Retinal pigment epithelial cell (primary cell): ENCODE measurements around the gene TBC1D25.

Experiments
- DNase-seq: peaks from one replicate; pipeline ENCODE4 v3.0.0-alpha.2; 2010; ENCODE audit warnings: low read depth
- H3K4me3 ChIP-seq: 2 replicates; pipeline ENCODE4 v1.5.1; 2011; ENCODE audit warnings: mild to moderate bottlenecking, low read length, control low read depth, moderate library complexity
- CTCF ChIP-seq: conservative IDR thresholded peaks from 2 replicates; pipeline ENCODE4 v1.5.1; 2011; ENCODE audit warnings: low read depth, low read length, control low read depth, inconsistent platforms

Gene TBC1D25

GRCh38 chrX:48509619-48510018 lies 29.9 kb upstream of the TBC1D25 start:
- peak overlapping the region; percentile 71 for H3K4me3 ChIP-seq
- no peak for TF ChIP-seq CTCF
- no peak for DNase-seq

DNA sequence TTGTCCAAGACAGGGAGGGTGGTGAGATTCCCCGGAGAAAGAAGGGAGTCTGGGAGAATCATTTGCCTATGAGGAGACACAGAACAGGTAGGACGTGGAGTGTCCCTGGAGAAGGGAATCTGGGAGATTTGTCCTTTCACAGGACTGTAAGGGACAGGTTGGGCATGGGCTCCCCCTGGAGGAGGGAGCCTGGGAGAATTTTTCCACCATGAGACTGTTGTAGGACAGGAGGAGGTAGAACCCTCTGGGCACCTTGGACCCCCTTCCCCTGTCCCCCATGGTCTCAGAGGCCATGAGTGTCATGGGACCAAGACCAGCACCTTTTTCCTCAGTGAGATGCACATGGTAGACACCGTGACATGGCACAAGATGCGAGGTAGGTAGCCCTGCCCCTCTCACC lies 28.0 kb upstream of the TBC1D25 start:
- peak; percentile 59 for TF ChIP-seq CTCF
- H3K4me3 ChIP-seq = no peak overlapping the region
- no peak for DNase-seq

DNA sequence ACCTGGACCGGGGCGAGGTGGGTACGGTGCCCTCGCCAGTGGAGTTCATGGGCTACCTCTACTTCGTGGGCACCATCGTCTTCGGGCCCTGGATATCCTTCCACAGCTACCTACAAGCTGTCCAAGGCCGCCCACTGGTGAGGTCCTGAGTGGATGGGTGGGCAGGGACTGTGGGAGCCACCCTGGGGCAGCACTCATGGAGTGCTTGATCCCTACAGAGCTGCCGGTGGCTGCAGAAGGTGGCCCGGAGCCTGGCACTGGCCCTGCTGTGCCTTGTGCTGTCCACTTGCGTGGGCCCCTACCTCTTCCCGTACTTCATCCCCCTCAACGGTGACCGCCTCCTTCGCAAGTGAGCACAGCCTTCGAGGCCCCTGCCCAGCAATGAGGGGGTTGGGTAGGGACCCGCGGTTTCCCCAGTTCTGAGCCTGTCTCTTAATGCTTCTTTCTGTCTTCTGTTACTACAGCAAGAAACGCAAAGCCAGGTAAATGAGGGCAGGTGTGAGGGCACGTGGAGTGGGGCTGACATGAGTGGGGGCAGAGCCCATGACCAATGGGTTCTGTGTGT lies 27.1 kb upstream of the TBC1D25 start:
- no peak overlapping the region for H3K4me3 ChIP-seq
- no peak for TF ChIP-seq CTCF
- no peak for DNase-seq

DNA sequence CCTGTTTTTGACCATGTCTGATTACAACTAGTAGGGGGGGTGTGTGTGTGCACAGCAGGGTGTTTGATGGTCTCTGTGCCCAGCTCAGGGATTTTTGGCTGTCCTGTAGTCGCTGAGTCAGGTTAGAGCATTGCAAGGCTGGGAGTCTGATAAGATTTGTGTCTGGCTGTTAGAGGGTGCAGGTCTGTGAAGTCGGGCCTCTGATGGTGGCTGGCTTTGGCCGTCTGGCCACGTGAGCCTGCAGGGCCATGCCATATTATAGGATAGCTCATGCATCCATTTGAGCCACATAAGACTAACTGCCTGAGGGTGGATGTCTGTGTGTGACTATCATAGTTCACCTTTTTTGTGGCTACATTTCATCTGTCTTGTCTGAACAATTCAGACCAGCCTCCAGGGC lies 25.8 kb upstream of the TBC1D25 start:
- H3K4me3 ChIP-seq = no peak overlapping the region
- no peak for DNase-seq
- TF ChIP-seq CTCF = no peak

- no peak for TF ChIP-seq CTCF
- no peak for DNase-seq
- H3K4me3 ChIP-seq = no peak overlapping the region
Measured at GRCh38 chrX:48514126-48514806, 25.2 kb upstream of the TBC1D25 start.

GRCh38 chrX:48514868-48515460 lies 24.6 kb upstream of the TBC1D25 start:
- no peak for TF ChIP-seq CTCF
- no peak overlapping the region for H3K4me3 ChIP-seq
- DNase-seq = no peak

DNA sequence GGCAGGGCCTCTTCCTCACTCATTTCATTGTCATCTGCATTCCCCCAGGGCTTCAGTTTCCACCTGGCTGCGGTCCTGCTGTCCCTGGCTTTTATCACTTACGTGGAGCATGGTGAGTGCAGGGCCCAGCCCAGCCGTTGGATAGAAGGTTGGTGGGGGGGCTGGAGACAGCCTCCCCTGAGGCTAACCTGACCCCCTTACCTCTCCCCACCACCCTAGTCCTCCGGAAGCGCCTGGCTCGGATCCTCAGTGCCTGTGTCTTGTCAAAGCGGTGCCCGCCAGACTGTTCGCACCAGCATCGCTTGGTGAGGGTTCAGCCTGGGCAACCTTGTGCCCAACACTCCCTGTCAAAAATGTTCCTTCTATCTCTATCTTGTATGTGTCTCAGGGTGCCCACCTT lies 23.7 kb upstream of the TBC1D25 start:
- no peak overlapping the region for H3K4me3 ChIP-seq
- TF ChIP-seq CTCF = no peak
- DNase-seq = no peak
